Measurements from ENCODE around the gene CBY2.
A peak's percentile ranks its signal among the peaks of the same experiment; 100 is the strongest.

CBY2 gene

DNA sequence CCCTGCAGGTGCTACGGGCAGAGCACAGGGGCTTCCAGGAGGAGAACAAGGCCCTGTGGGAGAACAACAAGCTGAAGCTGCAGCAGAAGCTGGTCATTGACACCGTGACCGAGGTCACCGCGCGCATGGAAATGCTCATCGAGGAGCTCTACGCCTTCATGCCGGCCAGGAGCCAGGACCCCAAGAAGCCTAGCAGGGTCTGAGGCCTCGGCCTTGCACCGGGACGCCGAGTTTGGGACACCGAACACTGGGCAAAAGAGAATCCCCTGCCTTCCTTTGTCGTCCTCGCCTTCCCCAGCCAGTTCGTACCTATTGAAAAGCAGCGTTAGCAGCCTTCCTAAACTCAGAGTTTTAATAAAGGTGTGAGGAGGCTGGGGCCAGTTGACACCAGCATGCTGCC lies 12.1 kb downstream of the CBY2 start:
- H3K27ac ChIP-seq, result no peak overlapping the region
- TF ChIP-seq, protein P1, sequence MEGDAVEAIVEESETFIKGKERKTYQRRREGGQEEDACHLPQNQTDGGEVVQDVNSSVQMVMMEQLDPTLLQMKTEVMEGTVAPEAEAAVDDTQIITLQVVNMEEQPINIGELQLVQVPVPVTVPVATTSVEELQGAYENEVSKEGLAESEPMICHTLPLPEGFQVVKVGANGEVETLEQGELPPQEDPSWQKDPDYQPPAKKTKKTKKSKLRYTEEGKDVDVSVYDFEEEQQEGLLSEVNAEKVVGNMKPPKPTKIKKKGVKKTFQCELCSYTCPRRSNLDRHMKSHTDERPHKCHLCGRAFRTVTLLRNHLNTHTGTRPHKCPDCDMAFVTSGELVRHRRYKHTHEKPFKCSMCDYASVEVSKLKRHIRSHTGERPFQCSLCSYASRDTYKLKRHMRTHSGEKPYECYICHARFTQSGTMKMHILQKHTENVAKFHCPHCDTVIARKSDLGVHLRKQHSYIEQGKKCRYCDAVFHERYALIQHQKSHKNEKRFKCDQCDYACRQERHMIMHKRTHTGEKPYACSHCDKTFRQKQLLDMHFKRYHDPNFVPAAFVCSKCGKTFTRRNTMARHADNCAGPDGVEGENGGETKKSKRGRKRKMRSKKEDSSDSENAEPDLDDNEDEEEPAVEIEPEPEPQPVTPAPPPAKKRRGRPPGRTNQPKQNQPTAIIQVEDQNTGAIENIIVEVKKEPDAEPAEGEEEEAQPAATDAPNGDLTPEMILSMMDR (conservative IDR thresholded peaks at IDR 0.05), result no peak

DNA sequence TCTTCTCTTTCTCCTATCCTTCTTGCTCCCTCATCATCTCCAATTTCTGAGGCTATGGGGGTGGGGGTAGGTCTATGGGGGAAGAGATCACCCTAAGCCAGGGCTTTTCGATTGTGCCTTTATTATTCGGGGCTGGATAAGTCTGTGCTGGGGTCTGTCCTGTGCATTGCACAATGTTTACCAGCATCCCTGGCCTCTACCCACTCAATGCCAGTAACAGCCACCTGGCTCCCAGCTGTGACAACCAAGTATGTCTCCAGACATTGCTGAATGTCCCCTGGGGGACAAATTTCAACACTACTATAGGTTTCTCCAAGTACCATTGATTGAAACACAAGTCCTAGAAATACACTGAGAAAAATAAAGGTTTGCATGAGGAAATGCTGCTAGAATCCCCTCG lies 13.2 kb downstream of the CBY2 start:
- TF ChIP-seq, protein P1 (conservative IDR thresholded peaks at IDR 0.05), result no peak
- H3K27ac ChIP-seq, result no peak overlapping the region

DNA sequence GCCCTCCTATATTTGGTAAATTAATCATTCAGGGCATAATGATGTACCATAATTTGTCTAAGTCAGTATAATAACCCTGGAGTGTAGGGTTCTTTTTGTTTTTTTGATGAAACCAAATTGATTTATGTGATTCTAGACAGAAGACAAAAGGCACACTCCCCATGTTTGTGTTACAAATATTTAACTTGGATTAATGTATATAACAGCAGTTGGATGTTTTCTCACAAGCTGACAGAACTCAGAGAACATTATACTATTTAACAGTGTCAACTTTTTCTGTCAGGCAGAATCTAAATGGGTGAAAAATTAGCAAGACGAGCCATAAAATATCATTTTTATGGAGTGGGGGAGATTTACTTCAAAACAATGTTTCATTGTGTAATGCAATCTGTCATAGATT lies 15.2 kb downstream of the CBY2 start:
- no peak overlapping the region for H3K27ac ChIP-seq
- TF ChIP-seq, protein P1 (conservative IDR thresholded peaks at IDR 0.05), result no peak

DNA sequence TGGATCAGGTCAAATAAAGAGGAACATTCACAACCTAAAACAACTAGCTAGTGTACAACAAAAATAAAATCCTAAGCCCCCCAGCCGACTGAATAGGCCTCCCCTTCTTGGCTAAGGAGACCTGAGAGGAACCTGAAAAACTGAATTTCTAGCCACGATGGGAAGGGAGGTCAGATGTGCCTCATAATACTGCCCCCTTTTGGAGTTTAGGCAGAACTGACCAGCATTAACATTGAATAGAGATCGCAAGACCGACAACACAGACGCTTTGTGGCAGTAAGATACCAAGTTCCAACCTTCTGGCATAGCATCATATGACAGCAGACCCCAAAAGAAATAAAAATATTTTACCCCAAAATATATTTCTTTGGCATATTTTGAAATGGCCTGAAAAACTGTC lies 15.9 kb downstream of the CBY2 start:
- no peak overlapping the region for H3K27ac ChIP-seq
- TF ChIP-seq, protein P1 (conservative IDR thresholded peaks at IDR 0.05), result peak; percentile 45; the same call in 1 of the 2 replicates

DNA sequence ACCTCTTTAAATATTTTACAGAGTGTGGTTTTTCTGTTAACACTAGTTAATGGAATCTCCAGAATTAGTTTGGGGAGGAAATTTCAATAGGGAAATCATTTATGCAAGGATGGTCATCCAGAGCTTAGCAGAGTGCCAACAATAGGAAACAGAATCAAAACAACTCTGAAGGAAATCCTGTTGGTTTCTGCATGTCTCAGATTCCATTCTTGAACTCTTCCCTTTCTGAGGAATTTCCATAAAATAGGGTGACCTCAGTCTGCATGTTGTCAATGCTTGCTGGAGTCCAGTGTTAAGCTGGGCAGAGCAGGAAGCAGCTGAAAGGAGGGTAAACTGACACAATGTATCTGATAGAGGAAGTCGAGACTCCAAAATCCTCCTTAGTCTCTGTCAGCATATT lies 16.9 kb downstream of the CBY2 start:
- TF ChIP-seq, protein P1 (conservative IDR thresholded peaks at IDR 0.05), result no peak
- H3K27ac ChIP-seq, result no peak overlapping the region

DNA sequence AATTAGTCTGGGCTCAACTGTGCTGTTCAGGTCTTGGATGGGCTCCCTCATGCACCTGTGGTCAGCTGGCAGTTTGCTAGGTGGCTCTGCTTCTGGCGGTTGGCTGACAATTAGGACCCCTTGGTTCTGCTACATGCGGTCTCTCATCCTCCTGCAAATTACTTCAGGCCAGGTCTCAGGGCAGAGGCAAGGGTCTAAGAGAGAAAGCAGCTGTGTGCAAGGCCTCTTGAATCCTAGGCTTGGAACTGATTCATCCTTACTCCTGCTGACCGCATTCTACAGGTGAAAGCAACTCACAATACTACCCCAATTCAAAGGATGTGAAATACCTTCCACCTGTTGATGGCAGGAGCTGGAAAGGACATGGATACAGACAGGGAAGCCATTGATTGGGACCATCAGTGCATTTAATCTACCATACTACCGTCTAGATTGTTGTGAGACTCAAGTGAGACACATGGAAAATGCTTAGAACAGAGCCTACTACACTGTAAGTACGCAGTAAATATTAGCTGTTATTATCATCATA lies 19.1 kb downstream of the CBY2 start:
- no peak overlapping the region for H3K27ac ChIP-seq
- TF ChIP-seq, protein P1 (conservative IDR thresholded peaks at IDR 0.05), result no peak

DNA sequence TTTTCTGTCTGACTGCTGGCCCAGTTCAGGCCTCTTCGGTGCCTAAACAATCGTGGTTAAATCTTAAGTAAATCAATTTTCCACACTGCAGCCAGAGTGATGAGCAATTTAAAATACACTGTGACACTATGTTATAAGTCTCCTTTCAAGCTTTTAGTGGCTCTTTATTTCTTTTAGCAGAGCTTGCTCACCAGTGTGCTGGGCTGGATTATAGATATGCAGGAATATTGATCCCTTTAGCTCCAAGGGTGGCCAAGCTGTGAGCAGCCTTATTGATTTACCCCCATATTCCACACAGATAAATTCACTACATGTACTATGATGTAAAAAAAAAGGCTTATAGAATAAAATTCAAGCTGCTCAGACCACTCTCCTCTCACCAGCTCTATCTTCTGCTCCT lies 21.7 kb downstream of the CBY2 start:
- H3K27ac ChIP-seq, result no peak overlapping the region
- TF ChIP-seq, protein P1 (conservative IDR thresholded peaks at IDR 0.05), result no peak
